OCI-LY1 (cell line): Measurements from ENCODE around the gene GAK.

Experiments used
- H2AFZ ChIP-seq: fragments of 200-600 bp; sonication (generic), shearing (Covaris generic); 2 replicates; pipeline ENCODE4 v1.6.0; 2014; ENCODE audit warnings: antibody characterized with exemption, mild to moderate bottlenecking, low read length
- H3F3A ChIP-seq: fragments of 200-600 bp; sonication (generic), shearing (Covaris generic); 2 replicates; pipeline ENCODE4 v1.6.0; 2014; ENCODE audit warnings: mild to moderate bottlenecking, antibody characterized with exemption, low read length, moderate library complexity; ENCODE audit not compliant: insufficient read depth
- H3K27ac ChIP-seq: fragments of 200-600 bp; sonication (generic); 2 replicates; pipeline ENCODE4 v1.5.1; 2014; ENCODE audit warnings: low read length, mixed run types, mild to moderate bottlenecking, low read depth; ENCODE audit not compliant: poor library complexity, severe bottlenecking
- H3K27me3 ChIP-seq: fragments of 200-600 bp; sonication (generic); 2 replicates; pipeline ENCODE4 v1.6.0; 2014; ENCODE audit warnings: antibody characterized with exemption, mild to moderate bottlenecking, low read length, moderate library complexity; ENCODE audit not compliant: insufficient read depth
- H3K36me3 ChIP-seq: fragments of 200-600 bp; sonication (generic); 2 replicates; pipeline ENCODE4 v1.6.1; 2014; ENCODE audit warnings: mild to moderate bottlenecking, antibody characterized with exemption, low read length, moderate library complexity, mixed read lengths; ENCODE audit not compliant: insufficient read depth
- H3K4me1 ChIP-seq: fragments of 200-600 bp; sonication (generic); 2 replicates; pipeline ENCODE4 v1.5.1; 2014; ENCODE audit warnings: mild to moderate bottlenecking, low read length, moderate library complexity; ENCODE audit not compliant: insufficient read depth, severe bottlenecking
- H3K4me2 ChIP-seq: fragments of 200-600 bp; sonication (generic), shearing (Covaris generic); 2 replicates; pipeline ENCODE4 v1.6.1; 2014; ENCODE audit warnings: low read length
- H3K4me3 ChIP-seq: fragments of 200-600 bp; sonication (generic); 2 replicates; pipeline ENCODE4 v1.5.1; 2014; ENCODE audit warnings: low read length, low read depth, mild to moderate bottlenecking, mixed read lengths; ENCODE audit not compliant: poor library complexity, severe bottlenecking
- H3K79me2 ChIP-seq: fragments of 200-600 bp; shearing (Covaris generic); 2 replicates; pipeline ENCODE4 v1.6.1; 2016; ENCODE audit warnings: mixed run types, low read length, mixed read lengths; ENCODE audit not compliant: insufficient read depth
- H3K9ac ChIP-seq: fragments of 200-600 bp; sonication (generic), shearing (Covaris generic); 2 replicates; pipeline ENCODE4 v1.6.1; 2014; ENCODE audit warnings: mild to moderate bottlenecking, low read length, mixed read lengths
- H3K9me2 ChIP-seq: fragments of 200-600 bp; sonication (generic), shearing (Covaris generic); 2 replicates; pipeline ENCODE4 v1.6.1; 2014; ENCODE audit warnings: low read depth, mild to moderate bottlenecking, low read length, mixed read lengths
- H3K9me3 ChIP-seq: fragments of 200-600 bp; shearing (Covaris generic); 2 replicates; pipeline ENCODE4 v1.6.1; 2014; ENCODE audit warnings: low read length, mixed read lengths
- H4K20me1 ChIP-seq: fragments of 200-600 bp; sonication (generic), shearing (Covaris generic); 2 replicates; pipeline ENCODE4 v1.6.0; 2016; ENCODE audit warnings: mild to moderate bottlenecking, low read length; ENCODE audit not compliant: insufficient read depth
- EZH2 ChIP-seq: fragments of 200-600 bp; sonication (generic), shearing (Covaris generic); IDR thresholded peaks from 2 replicates; pipeline ENCODE4 v1.8.0; 2017; ENCODE audit warnings: borderline replicate concordance, mixed run types, mild to moderate bottlenecking, antibody characterized with exemption, low read length, moderate library complexity, mixed read lengths
- TF ChIP-seq, protein P1 (sequence below): fragments of 200-600 bp; sonication (generic), shearing (Covaris generic); IDR thresholded peaks from 2 replicates; pipeline ENCODE4 v1.5.1; 2017; ENCODE audit warnings: mild to moderate bottlenecking, antibody characterized with exemption, low read length, moderate library complexity, mixed read lengths

Gene GAK

DNA sequence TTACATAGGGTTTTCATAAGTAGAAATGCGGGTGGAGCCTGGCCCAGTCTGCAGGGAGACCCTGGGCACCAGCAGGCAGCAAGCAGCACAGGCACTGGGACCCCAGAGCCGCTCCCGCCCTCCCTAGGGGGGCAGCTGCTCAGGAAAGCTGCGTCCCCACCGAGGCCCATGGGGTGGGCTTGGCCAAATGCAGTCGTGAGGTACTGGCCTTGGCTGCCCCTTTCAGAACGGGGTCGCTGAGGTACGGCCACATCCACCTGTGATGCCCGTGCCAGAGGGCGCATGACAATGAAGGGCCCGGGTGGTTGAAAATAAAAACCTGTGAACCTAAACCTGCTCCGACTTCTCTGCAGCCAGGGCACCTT is 16.8 kb upstream of the GAK start:
- no peaks in the 10 kb centered on the region for H3K27me3 ChIP-seq
- H3K9me2 ChIP-seq = no peaks in the 10 kb centered on the region
- no peak overlapping the region for H3K4me2 ChIP-seq
- H2AFZ ChIP-seq = no peak overlapping the region
- TF ChIP-seq, protein P1, sequence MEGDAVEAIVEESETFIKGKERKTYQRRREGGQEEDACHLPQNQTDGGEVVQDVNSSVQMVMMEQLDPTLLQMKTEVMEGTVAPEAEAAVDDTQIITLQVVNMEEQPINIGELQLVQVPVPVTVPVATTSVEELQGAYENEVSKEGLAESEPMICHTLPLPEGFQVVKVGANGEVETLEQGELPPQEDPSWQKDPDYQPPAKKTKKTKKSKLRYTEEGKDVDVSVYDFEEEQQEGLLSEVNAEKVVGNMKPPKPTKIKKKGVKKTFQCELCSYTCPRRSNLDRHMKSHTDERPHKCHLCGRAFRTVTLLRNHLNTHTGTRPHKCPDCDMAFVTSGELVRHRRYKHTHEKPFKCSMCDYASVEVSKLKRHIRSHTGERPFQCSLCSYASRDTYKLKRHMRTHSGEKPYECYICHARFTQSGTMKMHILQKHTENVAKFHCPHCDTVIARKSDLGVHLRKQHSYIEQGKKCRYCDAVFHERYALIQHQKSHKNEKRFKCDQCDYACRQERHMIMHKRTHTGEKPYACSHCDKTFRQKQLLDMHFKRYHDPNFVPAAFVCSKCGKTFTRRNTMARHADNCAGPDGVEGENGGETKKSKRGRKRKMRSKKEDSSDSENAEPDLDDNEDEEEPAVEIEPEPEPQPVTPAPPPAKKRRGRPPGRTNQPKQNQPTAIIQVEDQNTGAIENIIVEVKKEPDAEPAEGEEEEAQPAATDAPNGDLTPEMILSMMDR = no peak
- TF ChIP-seq EZH2 = no peak
- H3K4me3 ChIP-seq = no peak overlapping the region
- H4K20me1 ChIP-seq = no peaks in the 10 kb centered on the region
- H3K36me3 ChIP-seq = no peaks in the 10 kb centered on the region; the same call in 1 of the 2 replicates
- no peaks in the 10 kb centered on the region for H3K4me1 ChIP-seq
- H3K27ac ChIP-seq = no peak overlapping the region
- H3K9ac ChIP-seq = no peak overlapping the region
- no peaks in the 10 kb centered on the region for H3F3A ChIP-seq
- H3K79me2 ChIP-seq = no peaks in the 10 kb centered on the region
- no peaks in the 10 kb centered on the region for H3K9me3 ChIP-seq

DNA sequence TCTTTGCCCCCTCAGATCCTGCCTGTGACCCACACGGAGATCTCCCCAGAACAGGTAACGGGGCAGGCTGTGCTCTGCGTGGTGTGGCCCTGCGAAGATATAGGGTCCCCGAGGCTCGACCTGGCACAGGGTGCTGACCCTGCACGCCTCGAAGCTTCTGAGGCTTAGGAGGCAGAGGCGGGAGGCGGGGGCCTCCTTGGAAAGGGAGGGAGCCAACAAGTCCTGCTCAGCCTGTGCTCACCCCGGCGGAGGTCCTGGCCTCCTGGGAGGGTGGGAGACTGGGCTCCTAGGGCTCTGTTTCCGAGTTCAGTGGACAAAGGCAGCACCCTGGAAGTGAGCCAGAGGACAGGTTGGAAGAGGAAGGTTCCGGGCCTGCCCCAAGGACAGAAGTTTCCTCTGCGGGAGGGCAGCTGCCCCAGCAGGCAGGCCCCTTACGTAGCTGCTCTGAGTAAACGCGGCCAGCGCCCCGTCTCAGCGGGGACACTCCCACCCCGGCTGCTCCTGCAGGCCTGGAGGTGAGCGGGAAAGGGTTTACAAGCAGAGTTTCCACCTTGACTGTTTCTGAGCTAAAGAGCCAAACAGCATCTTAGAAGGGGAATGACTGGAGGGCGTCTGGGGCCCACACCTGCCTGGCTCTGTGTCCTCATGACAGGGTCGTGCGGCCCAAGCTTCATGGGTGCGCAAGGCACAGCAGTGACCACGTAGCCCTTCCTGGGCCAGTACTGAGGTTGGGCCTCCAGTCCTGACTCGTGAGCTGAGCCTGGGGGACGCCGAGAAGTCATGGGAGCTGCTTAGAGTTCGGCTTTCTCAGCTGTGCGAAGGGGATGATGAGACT is 16.2 kb upstream of the GAK start:
- H3K27ac ChIP-seq = no peak overlapping the region
- H3K9me3 ChIP-seq = no peaks in the 10 kb centered on the region
- H4K20me1 ChIP-seq = no peaks in the 10 kb centered on the region
- H3K36me3 ChIP-seq = no peaks in the 10 kb centered on the region; the same call in 1 of the 2 replicates
- H3K4me3 ChIP-seq = no peak overlapping the region
- H3K4me2 ChIP-seq = no peak overlapping the region
- TF ChIP-seq, protein P1 = no peak
- no peak for TF ChIP-seq EZH2
- no peaks in the 10 kb centered on the region for H3K79me2 ChIP-seq
- H3K9me2 ChIP-seq = no peaks in the 10 kb centered on the region
- no peaks in the 10 kb centered on the region for H3K27me3 ChIP-seq
- H3F3A ChIP-seq = no peaks in the 10 kb centered on the region
- no peak overlapping the region for H3K9ac ChIP-seq
- H2AFZ ChIP-seq = no peak overlapping the region
- H3K4me1 ChIP-seq = no peaks in the 10 kb centered on the region

DNA sequence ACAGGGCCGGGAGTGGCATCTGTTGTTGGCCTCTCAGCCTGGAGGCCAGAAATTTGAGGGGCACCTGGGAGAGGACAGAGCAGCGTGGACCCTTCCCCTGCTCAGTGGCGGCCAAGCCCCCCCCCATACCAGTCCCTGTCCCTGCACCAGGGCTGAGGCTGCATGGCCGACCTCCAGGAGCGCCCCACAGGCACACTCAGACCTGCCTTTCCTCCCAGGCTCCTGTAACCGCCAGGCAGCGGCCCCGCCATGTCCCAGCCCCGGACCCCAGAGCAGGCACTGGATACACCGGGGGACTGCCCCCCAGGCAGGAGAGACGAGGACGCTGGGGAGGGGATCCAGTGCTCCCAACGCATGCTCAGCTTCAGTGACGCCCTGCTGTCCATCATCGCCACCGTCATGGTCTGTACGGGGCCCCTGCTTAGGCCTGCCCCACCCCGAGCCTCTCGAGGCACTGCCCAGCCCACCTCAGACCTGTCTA is 15.4 kb upstream of the GAK start:
- TF ChIP-seq, protein P1 = no peak
- no peak for TF ChIP-seq EZH2
- Histone ChIP-seq H3K9ac (no peak overlapping the region), H3K79me2 (no peaks in the 10 kb centered on the region)

More for the DNA sequence above, 15.4 kb upstream of the GAK start:
- Histone ChIP-seq H3K9me3 (no peaks in the 10 kb centered on the region), H3K4me2 (no peak overlapping the region), H3K36me3 (no peaks in the 10 kb centered on the region), H4K20me1 (no peaks in the 10 kb centered on the region), H3F3A (no peaks in the 10 kb centered on the region), H3K4me1 (no peaks in the 10 kb centered on the region), H3K4me3 (no peak overlapping the region), H3K9me2 (no peaks in the 10 kb centered on the region), H3K27me3 (no peaks in the 10 kb centered on the region), H2AFZ (no peak overlapping the region), H3K27ac (no peak overlapping the region)
